K562 (cell line): ENCODE measurements around the gene BCL11A. TPM values are rescaled to one million over a fixed set of nuclear protein-coding genes. Genes with fewer than 3 reads are reported as not detected.

Experiments
- ATAC-seq: fragments of 200-7000 bp; cut with Tn5 transposase; 3 replicates; pipeline ENCODE4 v1.9.1; 2020; ENCODE audit warnings: moderate library complexity
- BruUV-seq: library from RNA; stranded (reverse); fragments of 400-500 nt; replicated peaks from 2 replicates; lab custom pipeline; 2021; lab: Mats Ljungman, UMichigan
- CTCF ChIA-PET: fragments of 300-600 bp; formaldehyde crosslinking; extraction: SDS; loops from one replicate; lab custom pipeline; 2021; ENCODE audit warnings: low intra/inter-chr PET ratio; lab: Yijun Ruan, JAX
- POLR2A ChIA-PET: fragments of 300-600, 350-650 bp; sonication (Branson Sonifier 250); formaldehyde crosslinking; extraction: SDS; loops from one replicate; lab custom pipeline; 2021; ENCODE audit warnings: antibody characterized with exemption, inconsistent platforms; lab: Yijun Ruan, JAX
- DNase-seq, 4 experiments: peaks; one replicate each; pipeline versions ENCODE4 v3.0.0 to v3.0.0-alpha.2; 2011 to 2018; ENCODE audit warnings: low spot score in 3 of 4, mixed read lengths in 3 of 4; ENCODE audit errors: extremely low read depth in 1 of 4
- FAIRE-seq: peaks from 2 replicates; lab custom pipeline; 2011; peaks lifted over from hg19 to GRCh38; lab: Jason Lieb, UNC
- H2AFZ ChIP-seq: 2 replicates; pipeline ENCODE4 v1.6.0; 2011; ENCODE audit warnings: low read depth, low read length, control low read depth, inconsistent platforms
- H3K27ac ChIP-seq: fragments of 200-600 bp; 3 replicates; pipeline ENCODE4 v1.8.0; 2011; ENCODE audit warnings: low read depth, mild to moderate bottlenecking, control low read depth, inconsistent platforms, low read length, moderate library complexity, mixed read lengths; ENCODE audit errors: extremely low read depth
- H3K27me3 ChIP-seq, 2 experiments: fragments of 300-600 bp in 1 of 2; 2 replicates in 1 of 2; 3 replicates in 1 of 2; pipeline versions ENCODE4 v1.6.0 to v1.8.0; 2011; ENCODE audit warnings: inconsistent platforms in 2 of 2, low read length in 2 of 2, mild to moderate bottlenecking in 1 of 2, mixed read lengths in 1 of 2, moderate library complexity in 1 of 2; ENCODE audit not compliant: control insufficient read depth in 2 of 2, insufficient read depth in 2 of 2
- H3K36me3 ChIP-seq: fragments of 300-600 bp; 3 replicates; pipeline ENCODE4 v1.8.0; 2011; ENCODE audit warnings: mild to moderate bottlenecking, low read length, inconsistent platforms; ENCODE audit not compliant: control insufficient read depth, insufficient read depth
- H3K4me1 ChIP-seq, 2 experiments: fragments of 200-600 bp in 1 of 2; replicated peaks in 1 of 2; 2 replicates in 1 of 2; 3 replicates in 1 of 2; pipeline versions ENCODE4 v1.5.1 to v1.8.0; 2011; ENCODE audit warnings: inconsistent platforms in 2 of 2, low read length in 2 of 2, mild to moderate bottlenecking in 1 of 2, mixed read lengths in 1 of 2, moderate library complexity in 1 of 2; ENCODE audit not compliant: control insufficient read depth in 2 of 2, insufficient read depth in 2 of 2
- H3K4me2 ChIP-seq: 2 replicates; pipeline ENCODE4 v1.6.1; 2011; ENCODE audit warnings: low read length, control low read depth, inconsistent platforms, mixed read lengths; ENCODE audit not compliant: insufficient read depth
- H3K4me3 ChIP-seq: fragments of 200-600 bp; sonication (generic), shearing (Covaris generic); 2 replicates; pipeline ENCODE4 v1.5.1; 2016; ENCODE audit warnings: control low read depth, inconsistent platforms
- H3K79me2 ChIP-seq: fragments of 200-600 bp; 3 replicates; pipeline ENCODE4 v1.8.0; 2011; ENCODE audit warnings: low read length, inconsistent platforms; ENCODE audit not compliant: control insufficient read depth, insufficient read depth
- H3K9ac ChIP-seq, 2 experiments: 2 replicates each; pipeline versions ENCODE4 v1.6.0 to v1.6.1; 2011; ENCODE audit warnings: low read depth in 2 of 2, low read length in 2 of 2, control low read depth in 1 of 2, inconsistent platforms in 1 of 2, mild to moderate bottlenecking in 1 of 2, mixed read lengths in 1 of 2; ENCODE audit not compliant: insufficient read depth in 1 of 2
- H3K9me1 ChIP-seq: one replicate; pipeline ENCODE4 v1.6.0; 2011; ENCODE audit warnings: inconsistent platforms, mild to moderate bottlenecking, low read length, moderate library complexity; ENCODE audit not compliant: control insufficient read depth, insufficient read depth
- H3K9me3 ChIP-seq: replicated peaks from 2 replicates; pipeline ENCODE4 v1.5.1; 2011; ENCODE audit warnings: low read depth, low read length, inconsistent platforms; ENCODE audit not compliant: control insufficient read depth, insufficient read depth
- H4K20me1 ChIP-seq: replicated peaks from 2 replicates; pipeline ENCODE4 v1.6.1; 2011; ENCODE audit warnings: low read length, inconsistent platforms, mixed read lengths; ENCODE audit not compliant: control insufficient read depth, insufficient read depth
- CBX5 ChIP-seq: IDR thresholded peaks from 2 replicates; pipeline ENCODE4 v1.6.1; 2014; ENCODE audit warnings: low read depth, borderline replicate concordance
- ETS2 ChIP-seq: IDR thresholded peaks from 2 replicates; pipeline ENCODE4 v1.6.1; 2016; ENCODE audit warnings: borderline replicate concordance, missing genetic modification characterization, mild to moderate bottlenecking, moderate library complexity, missing compliant biosample characterization; ENCODE audit not compliant: poor library complexity, severe bottlenecking
- FOXA1 ChIP-seq: fragments of 450-650 bp; IDR thresholded peaks from 2 replicates; pipeline ENCODE4 v1.6.1; 2016; ENCODE audit warnings: mild to moderate bottlenecking, borderline replicate concordance
- HEY1 ChIP-seq: fragments of 250-450 bp; sonication (Bioruptor Pico); IDR thresholded peaks from 2 replicates; pipeline ENCODE4 v1.5.0; 2020; ENCODE audit warnings: mild to moderate bottlenecking, moderate library complexity, borderline replicate concordance
- MBD2 ChIP-seq: sonication (generic); IDR thresholded peaks from 2 replicates; pipeline ENCODE4 v1.6.1; 2016; ENCODE audit warnings: low read depth, borderline replicate concordance
- SMARCB1 ChIP-seq: IDR thresholded peaks from 2 replicates; pipeline ENCODE4 v1.6.1; 2011; ENCODE audit warnings: improper control_type of control experiment, low read depth; ENCODE audit not compliant: insufficient read length
- TARDBP ChIP-seq: fragments of 450-650 bp; IDR thresholded peaks from 2 replicates; pipeline ENCODE4 v1.6.1; 2016
- U2AF1 ChIP-seq: fragments of 200-400 bp; formaldehyde crosslinking; optimal IDR thresholded peaks from 2 replicates; pipeline ENCODE3; 2017; ENCODE audit warnings: mild to moderate bottlenecking, low read depth, low read length, moderate library complexity
- ZEB2 ChIP-seq: fragments of 450-650 bp; IDR thresholded peaks from 2 replicates; pipeline ENCODE4 v1.6.1; 2016
- ZNF232 ChIP-seq: sonication (generic); formaldehyde crosslinking; IDR thresholded peaks from 2 replicates; pipeline ENCODE4 v1.8.0; 2022; ENCODE audit warnings: mild to moderate bottlenecking, missing genetic modification reagents
- ZNF696 ChIP-seq: fragments of 250-450 bp; sonication (Bioruptor Pico); conservative IDR thresholded peaks from 2 replicates; pipeline ENCODE4 v1.4.0; 2020; ENCODE audit warnings: mild to moderate bottlenecking, moderate library complexity
- WGBS: fragments of 100-300 bp; shearing (Covaris generic); methylation state at CpG from one replicate; pipeline ENCODE4 v1.1.6; 2016; ENCODE audit warnings: low coverage, mixed read lengths; ENCODE audit not compliant: insufficient coverage; ENCODE audit errors: missing lambda C conversion rate; 5-methylcytosine and 5-hydroxymethylcytosine counted together
- in situ Hi-C: fragments of 300-500 bp; cut with MboI; formaldehyde crosslinking; loops from 4 replicates; pipeline ENCODE4 v1.15.0; 2018; ENCODE audit warnings: inconsistent platforms, mixed read lengths
- intact Hi-C: fragments of 100-400 bp; cut with micrococcal nuclease; formaldehyde crosslinking; loops from 2 replicates; pipeline ENCODE4 v1.14.2; 2022
- polyA plus RNA-seq, 8 experiments: library from polyadenylated mRNA; depleted of rRNA in 4 of 8; stranded (reverse) in 5 of 8; unstranded in 3 of 8; fragments of >200 nt; fragmentation: Nextera tagmentation in 2 of 8; fragmentation: Illumina TruSeq in 1 of 8; extraction: Ambion mirVana in 2 of 8; extraction: Trizol in 1 of 8; gene quantifications; 2 replicates each; pipeline versions ENCODE4 v1.2.1 to v1.2.3, GENCODE V29; 2011 to 2014; ENCODE audit warnings: inconsistent platforms in 1 of 8, missing spikeins in 1 of 8
- total RNA-seq, 7 experiments: library from RNA; depleted of rRNA in 6 of 7; stranded (reverse); fragments of >200 nt in 6 of 7; fragmentation: Illumina TruSeq in 2 of 7; extraction: Trizol in 2 of 7; gene quantifications; 2 replicates each; pipeline versions ENCODE4 v1.2.1 to v1.2.3, GENCODE V29; 2011 to 2021; ENCODE audit warnings: low replicate concordance in 1 of 7
- TF ChIP-seq, protein P1 (sequence below): fragments of 450-650 bp; formaldehyde crosslinking; IDR thresholded peaks from 2 replicates; pipeline ENCODE4 v1.4.0; 2022; ENCODE audit warnings: mild to moderate bottlenecking, moderate library complexity

BCL11A gene
- total and polyA plus RNA-seq, 9 of the 15 experiments (the other 6 are each of a cell fraction or from before 2014, with no cell fraction given) = 0.13 TPM; not detected in 8

DNA sequence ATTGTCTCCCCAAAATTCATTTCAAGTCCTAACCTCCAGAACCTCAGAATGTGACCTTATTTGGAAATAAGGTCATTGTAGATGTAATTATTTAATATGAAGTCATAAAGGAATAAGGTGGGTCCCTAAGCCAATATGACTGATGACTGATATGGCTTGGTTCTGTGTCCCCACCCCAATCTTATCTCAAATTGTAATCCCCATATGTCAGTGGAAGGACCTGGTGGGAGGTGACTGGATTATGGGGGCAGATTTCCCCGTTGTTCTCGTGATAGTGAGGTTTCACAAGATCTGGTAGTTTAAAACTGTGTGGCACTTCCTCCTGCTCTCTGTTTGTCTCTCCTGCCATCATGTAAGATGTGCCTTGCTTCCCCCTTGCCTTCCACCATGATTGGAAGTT is 43.0 kb upstream of the BCL11A start:
- H2AFZ ChIP-seq = no peak overlapping the region
- H3K27ac ChIP-seq = no peak overlapping the region
- in situ Hi-C loops (no loop called here), intact Hi-C loops (no loop called here)
- WGBS = 0% methylated on average over 2 of the region's 2 CpGs
- no peak overlapping the region for H3K4me3 ChIP-seq
- ATAC-seq (no peak), DNase-seq (no peak), FAIRE-seq (no peak)
- H3K4me1 ChIP-seq = no peaks in the 10 kb centered on the region; a peak in 1 of 5 replicates
- TF ChIP-seq CBX5 (no peak), ZEB2 (no peak), TARDBP (no peak), ZNF232 (no peak), MBD2 (no peak), ETS2 (no peak), U2AF1 (no peak), HEY1 (no peak), ZNF696 (no peak), FOXA1 (no peak), SMARCB1 (no peak)
- TF ChIP-seq, protein P1, sequence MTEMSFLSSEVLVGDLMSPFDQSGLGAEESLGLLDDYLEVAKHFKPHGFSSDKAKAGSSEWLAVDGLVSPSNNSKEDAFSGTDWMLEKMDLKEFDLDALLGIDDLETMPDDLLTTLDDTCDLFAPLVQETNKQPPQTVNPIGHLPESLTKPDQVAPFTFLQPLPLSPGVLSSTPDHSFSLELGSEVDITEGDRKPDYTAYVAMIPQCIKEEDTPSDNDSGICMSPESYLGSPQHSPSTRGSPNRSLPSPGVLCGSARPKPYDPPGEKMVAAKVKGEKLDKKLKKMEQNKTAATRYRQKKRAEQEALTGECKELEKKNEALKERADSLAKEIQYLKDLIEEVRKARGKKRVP (CRISPR knock-in tag) = no peak
- no TSS peak for BruUV-seq
- H3K36me3 ChIP-seq = no peaks in the 10 kb centered on the region
- CTCF ChIA-PET = no interaction called here
- H3K27me3 ChIP-seq = peaks cover 0 to 13% of the 10 kb centered on the region in 2 experiments; a peak in 2 of 5 replicates
- H3K79me2 ChIP-seq = no peaks in the 10 kb centered on the region
- no peaks in the 10 kb centered on the region for H3K9me1 ChIP-seq
- H3K4me2 ChIP-seq = no peak overlapping the region
- POLR2A ChIA-PET = no interaction called here
- no peaks in the 10 kb centered on the region for H4K20me1 ChIP-seq
- no peak overlapping the region for H3K9ac ChIP-seq
- H3K9me3 ChIP-seq = no peaks in the 10 kb centered on the region
